T47D (cell line): ENCODE measurements around the gene ARSD.
"Not testable (repeated sequence)": the region's sequence is repeated elsewhere in the genome, so short reads cannot be mapped to it uniquely, and the experiment has no call there.

Experiments used
- DNase-seq, 2 experiments: peaks; one replicate each; pipeline versions ENCODE4 v3.0.0 to v3.0.0-alpha.2; 2011 to 2012; ENCODE audit warnings: low read depth in 1 of 2, low spot score in 1 of 2
- JUND ChIP-seq: IDR thresholded peaks from 2 replicates; pipeline ENCODE4 v1.6.1; 2012; ENCODE audit warnings: low read depth
- in situ Hi-C: cut with HindIII; loops from 2 replicates; pipeline ENCODE4 v1.10.0; 2016; ENCODE audit warnings: low sequenced_read_pairs, low pct_unique_long_range_greater_than_20kb

ARSD gene

GRCh38 chrX:2960861-2961515, 31.8 kb upstream of the ARSD start:
- DNase-seq, result no peak
- TF ChIP-seq JUND, result no peak
- in situ Hi-C loops, result no loop called here

- TF ChIP-seq JUND, result no peak
- DNase-seq, result no peak
- in situ Hi-C loops, result no loop called here
Measured at GRCh38 chrX:2958199-2958598, 29.1 kb upstream of the ARSD start.

GRCh38 chrX:2955838-2956237, 26.7 kb upstream of the ARSD start:
- no peak for TF ChIP-seq JUND
- in situ Hi-C loops, result no loop called here
- DNase-seq, result no peak

GRCh38 chrX:2955281-2955680, 26.1 kb upstream of the ARSD start:
- in situ Hi-C loops, result no loop called here
- TF ChIP-seq JUND, result no peak
- DNase-seq, result no peak

GRCh38 chrX:2954541-2954940, 25.4 kb upstream of the ARSD start:
- DNase-seq, result no peak
- TF ChIP-seq JUND, result no peak
- in situ Hi-C loops, result no loop called here

- DNase-seq, in situ Hi-C loops: not testable (repeated sequence)
Measured at GRCh38 chrX:2937942-2938341, 8.8 kb upstream of the ARSD start.

GRCh38 chrX:2934715-2935710, 5.9 kb upstream of the ARSD start:
- TF ChIP-seq JUND, result no peak
- in situ Hi-C loops, result no loop called here
- no peak for DNase-seq

GRCh38 chrX:2933125-2933900, 4.2 kb upstream of the ARSD start:
- in situ Hi-C loops, result no loop called here
- TF ChIP-seq JUND, result no peak

GRCh38 chrX:2931612-2932011, 2.5 kb upstream of the ARSD start:
- no peak for TF ChIP-seq JUND
- in situ Hi-C loops, result no loop called here
- no peak for DNase-seq

More at GRCh38 chrX:2933125-2933900, 4.2 kb upstream of the ARSD start:
- peak in 1 of 2 experiments; percentile 60 for DNase-seq

- in situ Hi-C loops, result no loop called here
- TF ChIP-seq JUND, result no peak
- no peak for DNase-seq
Measured at GRCh38 chrX:2931155-2931554, 2.0 kb upstream of the ARSD start.

GRCh38 chrX:2928191-2928582, 952 bp downstream of the ARSD start:
- in situ Hi-C loops, result no loop called here
- DNase-seq, result no peak
- TF ChIP-seq JUND, result no peak

- in situ Hi-C loops, result no loop called here
- no peak for TF ChIP-seq JUND
- no peak for DNase-seq
Measured at GRCh38 chrX:2926664-2927275, 2.4 kb downstream of the ARSD start.

- DNase-seq, in situ Hi-C loops: not testable (repeated sequence)
Measured at GRCh38 chrX:2926255-2926654, 2.9 kb downstream of the ARSD start.
